GM21447 (cell line): ENCODE results near the gene ASIC2.

Experiments used
- ATAC-seq: cut with Tn5 transposase; IDR thresholded peaks from one replicate; pipeline ENCODE4 v1.9.1; 2021; ENCODE audit not compliant: unreplicated experiment

The ASIC2 gene

GRCh38 chr17:33292981-33293867 lies at the start of gene ASIC2:
Gene ASIC2, minus strand, starts transcription at chr17:33293295.
- no peak for ATAC-seq

- no peak for ATAC-seq
Measured at GRCh38 chr17:33342025-33342424, 48.9 kb upstream of the ASIC2 start.

GRCh38 chr17:33338242-33338641 lies 45.1 kb upstream of the ASIC2 start:
- no peak for ATAC-seq

- ATAC-seq, result no peak
Measured at GRCh38 chr17:33335491-33336173, 42.5 kb upstream of the ASIC2 start.

GRCh38 chr17:33334703-33335102 lies 41.6 kb upstream of the ASIC2 start:
- no peak for ATAC-seq

- ATAC-seq, result no peak
Measured at GRCh38 chr17:33330877-33331276, 37.8 kb upstream of the ASIC2 start.

GRCh38 chr17:33328129-33328528 lies 35.0 kb upstream of the ASIC2 start:
- ATAC-seq, result no peak

GRCh38 chr17:33324736-33325135 lies 31.6 kb upstream of the ASIC2 start:
- no peak for ATAC-seq

- no peak for ATAC-seq
Measured at GRCh38 chr17:33322063-33322462, 29.0 kb upstream of the ASIC2 start.

- no peak for ATAC-seq
Measured at GRCh38 chr17:33318241-33318640, 25.1 kb upstream of the ASIC2 start.

- ATAC-seq, result no peak
Measured at GRCh38 chr17:33316746-33317145, 23.7 kb upstream of the ASIC2 start.

GRCh38 chr17:33310296-33310695 lies 17.2 kb upstream of the ASIC2 start:
- no peak for ATAC-seq

- ATAC-seq, result no peak
Measured at GRCh38 chr17:33303254-33303653, 10.2 kb upstream of the ASIC2 start.

GRCh38 chr17:33302394-33302793 lies 9.3 kb upstream of the ASIC2 start:
- no peak for ATAC-seq

GRCh38 chr17:33300241-33300640 lies 7.1 kb upstream of the ASIC2 start:
- ATAC-seq, result no peak

GRCh38 chr17:33299115-33299514 lies 6.0 kb upstream of the ASIC2 start:
- no peak for ATAC-seq

GRCh38 chr17:33297643-33298042 lies 4.5 kb upstream of the ASIC2 start:
- ATAC-seq, result no peak

- no peak for ATAC-seq
Measured at GRCh38 chr17:33294994-33295393, 1.9 kb upstream of the ASIC2 start.

GRCh38 chr17:33292201-33292980 lies 704 bp downstream of the ASIC2 start:
- no peak for ATAC-seq

GRCh38 chr17:33291248-33292200 lies 1.6 kb downstream of the ASIC2 start:
- no peak for ATAC-seq
